Hepatocyte (in vitro differentiated cells): ENCODE data around the gene GP5.

Experiments used
- EZH2 ChIP-seq: fragments of 200-600 bp; sonication (generic); IDR thresholded peaks from 2 replicates; pipeline ENCODE4 v1.6.1; 2016; ENCODE audit warnings: antibody characterized with exemption, mild to moderate bottlenecking, borderline replicate concordance
- TF ChIP-seq, protein P1 (sequence below): fragments of 200-600 bp; sonication (generic); IDR thresholded peaks from 2 replicates; pipeline ENCODE4 v1.5.1; 2016; ENCODE audit warnings: antibody characterized with exemption, mild to moderate bottlenecking; ENCODE audit not compliant: poor library complexity

DNA sequence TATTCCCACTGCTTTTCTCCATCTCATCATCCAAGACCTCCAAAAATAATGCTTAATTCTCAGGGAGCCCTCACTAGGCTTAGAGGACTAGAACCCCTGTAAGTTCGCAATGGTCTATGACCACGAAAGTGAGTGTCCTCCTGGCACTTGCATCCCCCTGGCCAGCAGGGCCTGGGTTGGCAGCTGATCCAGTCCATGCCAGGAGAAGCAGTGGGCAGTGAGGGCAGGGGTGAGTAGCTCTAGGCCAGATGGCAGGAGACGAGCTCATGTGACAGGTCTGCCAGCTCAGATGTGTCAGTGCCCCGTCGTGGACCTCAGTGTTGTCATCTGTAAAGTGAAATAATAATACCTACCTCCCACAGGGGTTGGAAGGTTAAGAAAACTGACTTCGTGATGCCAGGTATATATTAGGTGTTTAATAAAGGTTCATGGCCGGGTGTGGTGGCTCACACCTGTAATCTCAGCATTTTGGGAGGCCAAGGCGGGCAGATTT, 11.1 kb downstream of the GP5 start:
- TF ChIP-seq, protein P1, sequence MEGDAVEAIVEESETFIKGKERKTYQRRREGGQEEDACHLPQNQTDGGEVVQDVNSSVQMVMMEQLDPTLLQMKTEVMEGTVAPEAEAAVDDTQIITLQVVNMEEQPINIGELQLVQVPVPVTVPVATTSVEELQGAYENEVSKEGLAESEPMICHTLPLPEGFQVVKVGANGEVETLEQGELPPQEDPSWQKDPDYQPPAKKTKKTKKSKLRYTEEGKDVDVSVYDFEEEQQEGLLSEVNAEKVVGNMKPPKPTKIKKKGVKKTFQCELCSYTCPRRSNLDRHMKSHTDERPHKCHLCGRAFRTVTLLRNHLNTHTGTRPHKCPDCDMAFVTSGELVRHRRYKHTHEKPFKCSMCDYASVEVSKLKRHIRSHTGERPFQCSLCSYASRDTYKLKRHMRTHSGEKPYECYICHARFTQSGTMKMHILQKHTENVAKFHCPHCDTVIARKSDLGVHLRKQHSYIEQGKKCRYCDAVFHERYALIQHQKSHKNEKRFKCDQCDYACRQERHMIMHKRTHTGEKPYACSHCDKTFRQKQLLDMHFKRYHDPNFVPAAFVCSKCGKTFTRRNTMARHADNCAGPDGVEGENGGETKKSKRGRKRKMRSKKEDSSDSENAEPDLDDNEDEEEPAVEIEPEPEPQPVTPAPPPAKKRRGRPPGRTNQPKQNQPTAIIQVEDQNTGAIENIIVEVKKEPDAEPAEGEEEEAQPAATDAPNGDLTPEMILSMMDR = no peak
- TF ChIP-seq EZH2 = no peak
